ENCODE results near the gene DLL4.

GRCh38 chr15:40922608-40923005, 6.5 kb upstream of the DLL4 start:
- TF ChIP-seq CTCF (IDR thresholded peaks at IDR 0.05) = no peak
- TF ChIP-seq POLR2A (IDR thresholded peaks at IDR 0.05) = no peak

All from lower leg skin (tissue), 3 donors.